GM06990 (cell line): ENCODE results near the gene PICK1.
A peak's percentile ranks its signal among the peaks of the same experiment; 100 is the strongest.

ENCODE experiments used
- DNase-seq: peaks from one replicate; pipeline ENCODE4 v3.0.0-alpha.2; 2011; ENCODE audit not compliant: insufficient read length; ENCODE audit errors: extremely low read depth
- H3K27me3 ChIP-seq: replicated peaks from 2 replicates; pipeline ENCODE4 v1.6.0; 2011; ENCODE audit warnings: low read length; ENCODE audit not compliant: control insufficient read depth, insufficient read depth
- H3K36me3 ChIP-seq: 2 replicates; pipeline ENCODE4 v1.5.1; 2011; ENCODE audit warnings: low read length; ENCODE audit not compliant: control insufficient read depth, insufficient read depth
- H3K4me3 ChIP-seq: replicated peaks from 2 replicates; pipeline ENCODE4 v1.5.1; 2011; ENCODE audit warnings: low read depth, mild to moderate bottlenecking, control low read depth, low read length
- CTCF ChIP-seq: IDR thresholded peaks from 2 replicates; pipeline ENCODE4 v1.5.1; 2011; ENCODE audit warnings: low read length, control low read depth, mild to moderate bottlenecking, inconsistent platforms; ENCODE audit not compliant: insufficient read depth, poor library complexity, severe bottlenecking

PICK1 gene

GRCh38 chr22:38046070-38046748 is 11.0 kb upstream of the PICK1 start:
- H3K36me3 ChIP-seq = no peaks in the 10 kb centered on the region
- no peak overlapping the region for H3K4me3 ChIP-seq
- H3K27me3 ChIP-seq = 0 out of 2 replicates have a peak, but pooled peaks cover 1% of the 10 kb centered on the region
- no peak for DNase-seq
- TF ChIP-seq CTCF = no peak

- DNase-seq = no peak
- 0 out of 2 replicates have a peak, but pooled peaks cover 1% of the 10 kb centered on the region for H3K27me3 ChIP-seq
- H3K36me3 ChIP-seq = no peaks in the 10 kb centered on the region
- no peak overlapping the region for H3K4me3 ChIP-seq
- TF ChIP-seq CTCF = no peak
These were observed 7.2 kb upstream of the PICK1 start for GRCh38 chr22:38049812-38050619.

GRCh38 chr22:38050720-38051119 is 6.5 kb upstream of the PICK1 start:
- Histone ChIP-seq H3K36me3 (no peaks in the 10 kb centered on the region), H3K27me3 (0 out of 2 replicates have a peak, but pooled peaks cover 1% of the 10 kb centered on the region), H3K4me3 (no peak overlapping the region)
- DNase-seq = no peak
- TF ChIP-seq CTCF = no peak

- DNase-seq = no peak
- Histone ChIP-seq H3K36me3 (no peaks in the 10 kb centered on the region), H3K4me3 (no peak overlapping the region), H3K27me3 (0 out of 2 replicates have a peak, but pooled peaks cover 1% of the 10 kb centered on the region)
- TF ChIP-seq CTCF = peak; percentile 9
These were observed 5.9 kb upstream of the PICK1 start for GRCh38 chr22:38051261-38051660.

GRCh38 chr22:38051900-38052862 is 5.0 kb upstream of the PICK1 start:
- peak; percentile 71 for DNase-seq
- H3K36me3 ChIP-seq = no peaks in the 10 kb centered on the region
- H3K27me3 ChIP-seq = 0 out of 2 replicates have a peak, but pooled peaks cover 1% of the 10 kb centered on the region
- no peak overlapping the region for H3K4me3 ChIP-seq
- TF ChIP-seq CTCF = peak; percentile 96
